ENCODE measurements around the gene DNHD1.

Gene DNHD1

DNA sequence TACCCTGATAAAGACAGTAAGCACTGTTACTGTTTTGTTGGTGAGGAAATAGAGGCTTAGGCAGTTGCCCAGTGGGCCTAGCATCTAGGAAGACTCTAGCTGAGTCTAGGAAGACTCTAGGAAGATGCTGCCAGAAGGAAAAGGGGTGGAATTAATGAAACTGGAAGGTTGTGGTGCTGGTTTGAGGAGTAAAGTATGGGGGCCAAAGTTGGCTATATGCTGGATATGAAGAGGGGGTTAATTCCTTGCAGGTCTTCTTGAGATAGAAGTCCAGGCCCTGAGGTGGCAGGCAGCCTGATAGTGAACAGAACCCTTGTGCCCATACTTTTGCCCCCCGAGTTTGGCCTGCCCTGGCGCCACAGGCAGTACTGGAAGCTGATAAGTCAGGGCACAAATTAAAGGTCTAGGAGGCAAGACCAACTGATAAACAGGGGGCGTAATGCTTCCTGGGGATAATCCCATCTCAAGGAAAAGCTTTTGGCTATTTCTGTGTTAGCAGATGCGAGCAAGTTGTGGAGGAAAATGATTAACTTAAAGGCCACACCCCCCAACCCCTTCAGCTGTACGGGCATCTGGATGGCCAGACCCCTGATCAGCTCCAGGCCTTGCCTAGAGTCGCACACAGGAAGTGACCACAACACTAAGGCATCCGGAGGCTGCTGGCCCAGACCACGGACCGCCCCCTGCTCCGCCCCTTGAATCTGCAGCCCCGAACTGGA, 109.5 kb downstream of the DNHD1 start:
- DNase-seq (ENCODE audit: low spot score), result peak; percentile 97
- peak overlapping the region; percentile 97 for H3K4me3 ChIP-seq

DNA sequence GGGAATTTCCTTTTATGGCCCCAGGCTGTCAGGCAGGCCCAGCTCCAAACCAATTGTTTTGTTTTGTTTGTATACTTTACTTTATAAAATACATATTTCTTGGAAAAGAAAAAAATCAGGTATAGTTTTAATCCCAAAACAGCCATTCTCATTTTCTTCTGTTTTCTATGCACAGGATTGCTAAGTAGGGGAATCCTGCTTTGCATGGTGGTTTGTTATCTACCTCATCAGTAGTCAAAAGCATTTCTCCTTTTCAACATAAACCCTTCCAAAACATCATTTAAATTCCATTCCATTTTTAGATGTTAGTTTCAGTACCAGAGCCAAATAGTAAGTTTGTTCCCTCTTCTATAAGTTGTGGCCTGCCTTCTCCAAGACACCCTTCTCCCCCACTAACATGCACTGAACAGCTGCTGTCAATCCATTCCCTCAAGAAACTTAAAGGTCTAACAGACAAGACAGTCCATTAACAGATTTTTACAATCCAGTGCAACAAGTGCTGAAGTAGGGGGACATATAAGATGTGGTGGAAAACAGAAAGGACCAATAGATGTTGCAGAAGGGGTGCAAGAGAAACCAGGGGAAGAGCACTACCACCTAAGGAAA, 110.2 kb downstream of the DNHD1 start:
- no peak for DNase-seq (ENCODE audit: low spot score)
- H3K4me3 ChIP-seq, result peak overlapping the region; percentile 97
- H3K27ac ChIP-seq, result peak overlapping the region; percentile 93 to 99
- TF ChIP-seq, protein P1, sequence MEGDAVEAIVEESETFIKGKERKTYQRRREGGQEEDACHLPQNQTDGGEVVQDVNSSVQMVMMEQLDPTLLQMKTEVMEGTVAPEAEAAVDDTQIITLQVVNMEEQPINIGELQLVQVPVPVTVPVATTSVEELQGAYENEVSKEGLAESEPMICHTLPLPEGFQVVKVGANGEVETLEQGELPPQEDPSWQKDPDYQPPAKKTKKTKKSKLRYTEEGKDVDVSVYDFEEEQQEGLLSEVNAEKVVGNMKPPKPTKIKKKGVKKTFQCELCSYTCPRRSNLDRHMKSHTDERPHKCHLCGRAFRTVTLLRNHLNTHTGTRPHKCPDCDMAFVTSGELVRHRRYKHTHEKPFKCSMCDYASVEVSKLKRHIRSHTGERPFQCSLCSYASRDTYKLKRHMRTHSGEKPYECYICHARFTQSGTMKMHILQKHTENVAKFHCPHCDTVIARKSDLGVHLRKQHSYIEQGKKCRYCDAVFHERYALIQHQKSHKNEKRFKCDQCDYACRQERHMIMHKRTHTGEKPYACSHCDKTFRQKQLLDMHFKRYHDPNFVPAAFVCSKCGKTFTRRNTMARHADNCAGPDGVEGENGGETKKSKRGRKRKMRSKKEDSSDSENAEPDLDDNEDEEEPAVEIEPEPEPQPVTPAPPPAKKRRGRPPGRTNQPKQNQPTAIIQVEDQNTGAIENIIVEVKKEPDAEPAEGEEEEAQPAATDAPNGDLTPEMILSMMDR (IDR thresholded peaks at IDR 0.05), result no peak

More for the DNA sequence above, 109.5 kb downstream of the DNHD1 start:
- TF ChIP-seq, protein P1 (IDR thresholded peaks at IDR 0.05), result no peak
- H3K27ac ChIP-seq, result peak overlapping the region; percentile 93 to 99

DNA sequence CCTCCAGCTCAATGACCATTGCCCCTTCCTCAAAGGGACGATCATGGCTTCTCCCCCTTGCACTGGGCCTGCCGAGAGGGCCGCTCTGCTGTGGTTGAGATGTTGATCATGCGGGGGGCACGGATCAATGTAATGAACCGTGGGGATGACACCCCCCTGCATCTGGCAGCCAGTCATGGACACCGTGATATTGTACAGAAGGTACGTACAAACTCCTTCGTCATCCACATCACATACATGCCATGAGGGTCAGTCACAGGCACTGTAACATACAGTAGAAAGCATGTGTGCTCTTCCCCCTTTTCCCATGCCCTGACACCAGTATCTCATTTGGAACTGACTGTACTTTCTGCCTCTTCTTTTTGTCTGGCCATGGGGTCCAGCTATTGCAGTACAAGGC, 110.9 kb downstream of the DNHD1 start:
- Histone ChIP-seq H3K27ac (peak overlapping the region; percentile 93 to 99), H3K4me3 (peak overlapping the region; percentile 97)
- TF ChIP-seq, protein P1 (IDR thresholded peaks at IDR 0.05), result no peak
- peak; percentile 65 for DNase-seq (ENCODE audit: low spot score)

DNA sequence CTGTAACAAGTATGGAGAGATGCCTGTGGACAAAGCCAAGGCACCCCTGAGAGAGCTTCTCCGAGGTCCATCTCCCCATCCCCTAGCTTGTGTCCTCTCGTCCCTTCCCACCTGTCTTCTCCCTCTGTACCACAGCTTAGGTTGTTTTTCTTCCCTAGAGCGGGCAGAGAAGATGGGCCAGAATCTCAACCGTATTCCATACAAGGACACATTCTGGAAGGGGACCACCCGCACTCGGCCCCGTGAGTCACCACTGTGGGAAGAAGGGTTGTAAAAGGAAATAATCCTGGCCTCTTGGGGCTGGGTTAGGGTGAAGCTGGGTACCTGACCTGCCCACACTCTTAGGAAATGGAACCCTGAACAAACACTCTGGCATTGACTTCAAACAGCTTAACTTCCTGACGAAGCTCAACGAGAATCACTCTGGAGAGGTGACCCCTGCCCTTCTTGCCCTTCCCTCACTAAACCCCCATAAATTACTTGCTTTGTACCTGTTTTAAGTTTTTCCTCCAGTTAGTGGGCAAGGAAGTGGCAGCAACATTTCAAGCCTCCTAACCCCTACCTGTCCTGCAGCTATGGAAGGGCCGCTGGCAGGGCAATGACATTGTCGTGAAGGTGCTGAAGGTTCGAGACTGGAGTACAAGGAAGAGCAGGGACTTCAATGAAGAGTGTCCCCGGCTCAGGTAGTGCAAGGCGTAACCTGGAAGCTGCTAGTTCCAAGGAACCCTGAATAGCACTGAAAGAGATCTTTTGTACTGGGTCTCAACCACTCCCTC, 111.8 kb downstream of the DNHD1 start:
- TF ChIP-seq, protein P1 (IDR thresholded peaks at IDR 0.05), result no peak
- peak overlapping the region; percentile 93 to 99 for H3K27ac ChIP-seq
- peak; percentile 67 for DNase-seq (ENCODE audit: low spot score)

DNA sequence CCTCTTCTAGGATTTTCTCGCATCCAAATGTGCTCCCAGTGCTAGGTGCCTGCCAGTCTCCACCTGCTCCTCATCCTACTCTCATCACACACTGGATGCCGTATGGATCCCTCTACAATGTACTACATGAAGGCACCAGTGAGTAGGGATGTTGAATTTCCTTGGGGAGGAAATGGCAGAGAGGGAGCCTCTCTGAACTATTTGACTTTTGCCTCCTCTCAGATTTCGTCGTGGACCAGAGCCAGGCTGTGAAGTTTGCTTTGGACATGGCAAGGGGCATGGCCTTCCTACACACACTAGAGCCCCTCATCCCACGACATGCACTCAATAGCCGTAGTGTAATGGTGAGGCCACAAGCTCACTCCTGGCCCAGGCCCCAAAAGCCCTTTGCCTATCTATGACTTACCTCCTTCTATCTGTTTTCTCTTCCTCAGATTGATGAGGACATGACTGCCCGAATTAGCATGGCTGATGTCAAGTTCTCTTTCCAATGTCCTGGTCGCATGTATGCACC, 112.5 kb downstream of the DNHD1 start:
- no peak overlapping the region for H3K4me3 ChIP-seq
- peak overlapping the region; percentile 93 to 99 for H3K27ac ChIP-seq
- TF ChIP-seq, protein P1 (IDR thresholded peaks at IDR 0.05), result no peak
- peak; percentile 63 for DNase-seq (ENCODE audit: low spot score)

More for the DNA sequence above, 111.8 kb downstream of the DNHD1 start:
- H3K4me3 ChIP-seq, result no peak overlapping the region

DNA sequence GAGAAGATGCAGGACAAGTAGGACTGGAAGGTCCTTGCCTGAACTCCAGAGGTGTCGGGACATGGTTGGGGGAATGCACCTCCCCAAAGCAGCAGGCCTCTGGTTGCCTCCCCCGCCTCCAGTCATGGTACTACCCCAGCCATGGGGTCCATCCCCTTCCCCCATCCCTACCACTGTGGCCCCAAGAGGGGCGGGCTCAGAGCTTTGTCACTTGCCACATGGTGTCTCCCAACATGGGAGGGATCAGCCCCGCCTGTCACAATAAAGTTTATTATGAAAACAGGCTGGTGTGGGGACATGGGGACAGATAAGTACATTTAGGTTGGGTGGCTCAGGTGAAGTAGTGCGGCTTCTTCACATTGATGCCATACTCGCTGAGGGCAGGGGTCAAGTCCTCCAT, 113.5 kb downstream of the DNHD1 start:
- TF ChIP-seq, protein P1 (IDR thresholded peaks at IDR 0.05), result no peak
- Histone ChIP-seq H3K4me3 (peak overlapping the region; percentile 90), H3K27ac (peak overlapping the region; percentile 93 to 98)
- peak; percentile 73 for DNase-seq (ENCODE audit: low spot score)

Data from coronary artery (tissue), 2 donors.